HEK293T (cell line): ENCODE data around the gene TXLNA.

Experiments
- ARNT ChIP-seq: fragments of 450-650 bp; IDR thresholded peaks from 2 replicates; pipeline ENCODE4 v1.6.1; 2017; ENCODE audit warnings: mild to moderate bottlenecking
- BHLHE40 ChIP-seq: fragments of 450-650 bp; IDR thresholded peaks from 2 replicates; pipeline ENCODE4 v1.6.1; 2016; ENCODE audit warnings: mild to moderate bottlenecking, moderate library complexity, borderline replicate concordance
- CTBP1 ChIP-seq: fragments of 450-650 bp; IDR thresholded peaks from 2 replicates; pipeline ENCODE4 v1.6.1; 2016; ENCODE audit warnings: borderline replicate concordance
- FOXA1 ChIP-seq: fragments of 450-650 bp; IDR thresholded peaks from 2 replicates; pipeline ENCODE4 v1.6.1; 2016; ENCODE audit warnings: mild to moderate bottlenecking
- FOXK2 ChIP-seq: fragments of 450-650 bp; IDR thresholded peaks from 2 replicates; pipeline ENCODE4 v1.6.1; 2016; ENCODE audit warnings: mild to moderate bottlenecking
- FOXM1 ChIP-seq: fragments of 450-650 bp; IDR thresholded peaks from 2 replicates; pipeline ENCODE4 v1.6.1; 2017; ENCODE audit warnings: mild to moderate bottlenecking, borderline replicate concordance
- HDGF ChIP-seq: fragments of 450-650 bp; IDR thresholded peaks from 2 replicates; pipeline ENCODE4 v1.6.1; 2017; ENCODE audit warnings: antibody characterized with exemption, borderline replicate concordance
- L3MBTL2 ChIP-seq: fragments of 450-650 bp; conservative IDR thresholded peaks from 2 replicates; pipeline ENCODE4 v1.6.1; 2016; ENCODE audit warnings: mild to moderate bottlenecking
- NFRKB ChIP-seq: fragments of 450-650 bp; IDR thresholded peaks from 2 replicates; pipeline ENCODE4 v1.6.1; 2016; ENCODE audit warnings: mild to moderate bottlenecking, moderate library complexity
- PKNOX1 ChIP-seq: fragments of 450-650 bp; IDR thresholded peaks from 2 replicates; pipeline ENCODE4 v1.6.1; 2016
- SP1 ChIP-seq: fragments of 450-650 bp; IDR thresholded peaks from 2 replicates; pipeline ENCODE4 v1.6.1; 2017
- SUZ12 ChIP-seq: fragments of 450-650 bp; IDR thresholded peaks from 2 replicates; pipeline ENCODE4 v1.6.1; 2016; ENCODE audit warnings: mild to moderate bottlenecking
- TARDBP ChIP-seq: fragments of 450-650 bp; IDR thresholded peaks from 2 replicates; pipeline ENCODE4 v1.6.1; 2016
- ZNF384 ChIP-seq: fragments of 450-650 bp; IDR thresholded peaks from 2 replicates; pipeline ENCODE4 v1.6.1; 2016

- TF ChIP-seq SUZ12 (no peak), CTBP1 (no peak), L3MBTL2 (no peak), SP1 (no peak), TARDBP (no peak), FOXK2 (no peak), ZNF384 (no peak), BHLHE40 (no peak), PKNOX1 (no peak), FOXM1 (no peak), NFRKB (no peak), HDGF (no peak), FOXA1 (no peak), ARNT (no peak)
Measured at GRCh38 chr1:32138965-32139364, 40.5 kb upstream of the TXLNA start.
